Endothelial cell (in vitro differentiated cells): ENCODE data around the gene ZBTB20. TPM values are rescaled to one million over a fixed set of nuclear protein-coding genes. Genes with fewer than 3 reads are reported as not detected.

ENCODE experiments used
- DNase-seq: peaks from one replicate; pipeline ENCODE4 v3.0.0; 2021; ENCODE audit warnings: low spot score
- H3K27ac Mint-ChIP-seq: one replicate; pipeline ENCODE4 v1.8.0; 2021; ENCODE audit warnings: mixed read lengths, inconsistent platforms; ENCODE audit not compliant: unreplicated experiment
- H3K27me3 Mint-ChIP-seq: one replicate; pipeline ENCODE4 v1.8.0; 2021; ENCODE audit warnings: mild to moderate bottlenecking, moderate library complexity, mixed read lengths, inconsistent platforms; ENCODE audit not compliant: unreplicated experiment
- H3K36me3 Mint-ChIP-seq: one replicate; pipeline ENCODE4 v1.8.0; 2021; ENCODE audit warnings: mild to moderate bottlenecking, low read depth, mixed read lengths, inconsistent platforms; ENCODE audit not compliant: unreplicated experiment
- H3K4me1 Mint-ChIP-seq: one replicate; pipeline ENCODE4 v1.8.0; 2021; ENCODE audit warnings: mild to moderate bottlenecking, mixed read lengths, inconsistent platforms; ENCODE audit not compliant: unreplicated experiment
- H3K4me3 Mint-ChIP-seq: one replicate; pipeline ENCODE4 v1.8.0; 2021; ENCODE audit warnings: mild to moderate bottlenecking, mixed read lengths, inconsistent platforms; ENCODE audit not compliant: unreplicated experiment
- H3K9me3 Mint-ChIP-seq: one replicate; pipeline ENCODE4 v1.8.0; 2021; ENCODE audit warnings: mixed read lengths, inconsistent platforms; ENCODE audit not compliant: unreplicated experiment
- total RNA-seq: library from RNA; stranded (reverse); fragmentation: NEBNext Ultra II Directional; extraction: Animal tissue kit (Norgen Biotek cat#: 25700); gene quantifications from one replicate; pipeline ENCODE4 v1.2.1, GENCODE V29; 2021; ENCODE audit not compliant: unreplicated experiment
- TF ChIP-seq, protein P1 (sequence below): fragments of 200-600 bp; sonication (generic); IDR thresholded peaks from one replicate; pipeline ENCODE4 v1.5.0; 2021; ENCODE audit warnings: antibody characterized with exemption; ENCODE audit not compliant: unreplicated experiment

The ZBTB20 gene
- total RNA-seq, 1 donor from 2014 or later, result 4.2 TPM

DNA sequence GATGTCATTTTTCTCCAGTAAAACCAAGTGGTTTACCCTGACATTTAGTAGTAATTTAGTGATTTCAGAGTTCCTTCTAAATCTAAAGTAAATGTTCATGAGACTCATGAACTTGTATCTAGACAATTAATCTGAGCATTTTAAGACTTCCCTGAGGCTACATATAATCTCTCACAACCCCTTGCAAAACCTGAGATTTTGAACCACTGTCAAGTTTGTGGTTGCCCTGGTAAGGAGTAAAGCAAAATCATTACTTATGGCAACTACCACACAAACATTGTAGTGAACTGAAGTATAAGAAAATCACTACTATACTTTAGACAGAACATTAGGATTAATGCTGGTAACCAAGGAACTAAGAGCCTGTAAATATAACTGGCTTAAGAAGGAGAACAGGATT lies 483.1 kb downstream of the ZBTB20 start:
- H3K9me3 Mint-ChIP-seq, result no peaks in the 10 kb centered on the region
- no peaks in the 10 kb centered on the region for H3K36me3 Mint-ChIP-seq
- H3K4me3 Mint-ChIP-seq, result no peak overlapping the region
- H3K27me3 Mint-ChIP-seq, result no peaks in the 10 kb centered on the region
- peaks cover 12% of the 10 kb centered on the region for H3K4me1 Mint-ChIP-seq
- DNase-seq, result no peak
- no peak overlapping the region for H3K27ac Mint-ChIP-seq
- TF ChIP-seq, protein P1, sequence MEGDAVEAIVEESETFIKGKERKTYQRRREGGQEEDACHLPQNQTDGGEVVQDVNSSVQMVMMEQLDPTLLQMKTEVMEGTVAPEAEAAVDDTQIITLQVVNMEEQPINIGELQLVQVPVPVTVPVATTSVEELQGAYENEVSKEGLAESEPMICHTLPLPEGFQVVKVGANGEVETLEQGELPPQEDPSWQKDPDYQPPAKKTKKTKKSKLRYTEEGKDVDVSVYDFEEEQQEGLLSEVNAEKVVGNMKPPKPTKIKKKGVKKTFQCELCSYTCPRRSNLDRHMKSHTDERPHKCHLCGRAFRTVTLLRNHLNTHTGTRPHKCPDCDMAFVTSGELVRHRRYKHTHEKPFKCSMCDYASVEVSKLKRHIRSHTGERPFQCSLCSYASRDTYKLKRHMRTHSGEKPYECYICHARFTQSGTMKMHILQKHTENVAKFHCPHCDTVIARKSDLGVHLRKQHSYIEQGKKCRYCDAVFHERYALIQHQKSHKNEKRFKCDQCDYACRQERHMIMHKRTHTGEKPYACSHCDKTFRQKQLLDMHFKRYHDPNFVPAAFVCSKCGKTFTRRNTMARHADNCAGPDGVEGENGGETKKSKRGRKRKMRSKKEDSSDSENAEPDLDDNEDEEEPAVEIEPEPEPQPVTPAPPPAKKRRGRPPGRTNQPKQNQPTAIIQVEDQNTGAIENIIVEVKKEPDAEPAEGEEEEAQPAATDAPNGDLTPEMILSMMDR, result no peak

DNA sequence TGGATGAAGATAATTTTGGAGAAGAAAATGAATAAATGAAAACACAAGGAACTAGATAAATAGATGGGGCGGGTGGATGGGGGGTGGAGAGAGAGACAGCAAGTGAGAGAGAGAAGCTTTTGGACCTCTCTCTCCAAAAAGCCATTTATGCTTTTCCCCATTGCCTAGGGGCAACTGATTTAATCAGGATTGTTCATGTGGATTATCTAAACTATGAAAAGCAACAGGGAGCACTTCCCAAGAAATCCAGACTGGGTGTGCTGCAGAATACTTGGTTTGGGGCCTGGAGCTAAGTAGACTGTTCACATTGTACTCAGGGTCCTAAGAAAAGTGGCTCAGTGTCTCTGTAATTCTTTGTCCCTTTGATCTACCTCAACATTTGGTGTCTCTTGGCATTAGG lies 486.3 kb downstream of the ZBTB20 start:
- Mint-ChIP-seq H3K27ac (no peak overlapping the region), H3K4me3 (no peak overlapping the region), H3K27me3 (no peaks in the 10 kb centered on the region), H3K9me3 (no peaks in the 10 kb centered on the region), H3K36me3 (no peaks in the 10 kb centered on the region), H3K4me1 (peaks cover 2% of the 10 kb centered on the region)
- TF ChIP-seq, protein P1, result no peak
- no peak for DNase-seq

DNA sequence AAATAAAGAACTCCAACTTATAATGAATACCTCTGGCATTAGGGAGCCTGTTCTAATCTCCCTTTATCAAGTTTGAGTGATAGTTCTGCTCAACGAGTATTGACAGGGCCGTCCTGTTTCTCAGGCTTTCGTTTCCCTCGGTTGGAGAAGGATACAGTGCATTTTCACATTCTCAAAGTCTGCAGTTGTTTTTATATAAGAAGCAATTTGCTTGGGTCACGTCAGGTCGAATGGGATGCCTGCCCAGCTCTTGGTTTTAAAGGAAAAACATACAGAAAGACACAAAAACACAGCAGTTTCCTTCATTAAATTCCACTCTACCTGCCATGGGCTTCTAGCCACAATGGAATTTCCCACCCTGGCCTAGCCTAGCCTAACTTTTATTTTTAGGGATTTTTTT lies 487.0 kb downstream of the ZBTB20 start:
- Mint-ChIP-seq H3K9me3 (no peaks in the 10 kb centered on the region), H3K36me3 (no peaks in the 10 kb centered on the region), H3K4me1 (no peaks in the 10 kb centered on the region), H3K27me3 (no peaks in the 10 kb centered on the region), H3K27ac (no peak overlapping the region), H3K4me3 (no peak overlapping the region)
- TF ChIP-seq, protein P1, result no peak
- DNase-seq, result no peak

DNA sequence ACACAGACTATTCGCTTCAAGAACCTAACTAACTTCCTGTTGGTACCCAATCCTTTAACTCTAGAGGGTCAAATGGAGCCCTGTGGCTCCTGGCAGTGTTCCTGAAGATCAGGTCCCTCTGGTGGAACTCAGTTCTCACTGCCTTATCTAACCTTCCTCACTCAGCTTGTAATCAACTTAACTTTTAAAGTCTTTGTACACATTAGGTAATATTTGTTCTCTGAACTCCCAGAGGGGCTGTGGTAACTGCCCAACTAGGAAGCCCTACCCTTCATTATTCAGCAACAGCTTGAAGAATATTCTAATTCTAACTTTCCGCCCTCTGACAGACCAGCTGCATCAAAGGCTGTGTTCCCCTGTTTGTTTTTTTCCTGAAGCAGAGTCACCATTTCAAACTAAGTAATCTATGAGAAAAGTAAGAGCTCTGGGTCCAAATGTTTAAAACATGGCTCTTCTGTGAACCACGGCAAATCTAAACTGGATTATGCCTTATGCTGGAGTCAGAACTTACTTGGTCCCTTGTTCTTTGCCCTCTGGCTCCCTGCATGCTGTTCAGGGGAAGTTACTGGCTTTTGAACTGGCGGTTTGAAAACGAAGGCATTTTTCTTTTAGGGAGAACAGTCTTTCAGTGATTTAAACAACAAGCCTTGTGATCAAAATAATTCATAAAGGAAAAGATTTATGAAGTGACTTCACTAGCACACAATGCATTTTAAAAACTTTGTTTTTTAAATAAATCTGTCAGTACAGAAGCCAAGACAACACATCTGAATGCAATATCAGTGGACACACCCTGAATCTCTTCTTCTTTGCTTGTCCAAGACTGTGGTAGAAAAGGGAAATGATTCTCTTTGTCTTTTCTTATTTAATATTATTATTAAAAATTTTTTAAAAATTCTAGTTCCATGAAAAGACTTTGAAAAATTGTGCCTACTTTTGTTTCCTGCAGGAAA lies 487.7 kb downstream of the ZBTB20 start:
- no peaks in the 10 kb centered on the region for H3K36me3 Mint-ChIP-seq
- no peak overlapping the region for H3K4me3 Mint-ChIP-seq
- no peaks in the 10 kb centered on the region for H3K27me3 Mint-ChIP-seq
- no peak for DNase-seq
- H3K4me1 Mint-ChIP-seq, result no peaks in the 10 kb centered on the region
- H3K27ac Mint-ChIP-seq, result no peak overlapping the region
- H3K9me3 Mint-ChIP-seq, result no peaks in the 10 kb centered on the region
- TF ChIP-seq, protein P1, result no peak

DNA sequence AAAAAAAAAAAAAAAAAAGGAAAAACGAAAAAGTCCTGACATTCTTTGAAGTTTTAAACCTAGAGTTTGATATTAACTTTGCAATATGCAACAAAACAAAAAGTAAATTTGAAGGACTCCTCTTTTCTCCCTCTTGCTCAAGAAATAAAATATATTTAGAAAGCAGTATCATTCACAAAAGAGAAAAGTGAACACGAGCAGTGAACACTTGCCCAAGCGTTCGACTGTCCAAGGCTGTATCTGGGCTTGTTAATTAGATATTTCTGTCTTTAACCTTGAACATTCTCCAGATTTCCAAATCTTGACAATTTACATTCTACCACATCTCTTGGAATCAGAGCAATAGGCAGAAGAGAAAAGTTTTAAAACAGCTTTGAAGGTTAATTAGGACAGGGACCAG lies 495.5 kb downstream of the ZBTB20 start:
- TF ChIP-seq, protein P1, result no peak
- no peaks in the 10 kb centered on the region for H3K9me3 Mint-ChIP-seq
- no peak for DNase-seq
- H3K27ac Mint-ChIP-seq, result no peak overlapping the region
- no peaks in the 10 kb centered on the region for H3K27me3 Mint-ChIP-seq
- H3K4me1 Mint-ChIP-seq, result no peaks in the 10 kb centered on the region
- H3K4me3 Mint-ChIP-seq, result no peak overlapping the region
- H3K36me3 Mint-ChIP-seq, result no peaks in the 10 kb centered on the region
